ENCODE measurements around the gene RHEX. TPM values are rescaled to one million over a fixed set of nuclear protein-coding genes. Genes with fewer than 3 reads are reported as not detected.
"Not testable (repeated sequence)": the region's sequence is repeated elsewhere in the genome, so short reads cannot be mapped to it uniquely, and the experiment has no call there.

The RHEX gene
- total RNA-seq: not detected in 3 replicates
- long read RNA-seq: 0 reads

GRCh38 chr1:206052919-206053610 lies at the start of gene RHEX:
Gene RHEX (plus strand): TSS chr1:206053173. CDS start chr1:206097829, 44,656 bp downstream.
- Mint-ChIP-seq H3K4me3 (ENCODE audit: unreplicated experiment) (peak within 1 kb of the TSS; percentile 1), H3K27ac (ENCODE audit: unreplicated experiment) (peak within 1 kb of the TSS; percentile 23)
- peak; percentile 94 for DNase-seq (ENCODE audit: low spot score)
- not testable (repeated sequence) for H3K36me3 Mint-ChIP-seq (ENCODE audit: low read depth); H3K9me3 Mint-ChIP-seq (ENCODE audit: low read depth); H3K4me1 Mint-ChIP-seq (ENCODE audit: low read depth); H3K27me3 Mint-ChIP-seq (ENCODE audit: low read depth)

- no peaks in the 10 kb centered on the region for H3K36me3 Mint-ChIP-seq (ENCODE audit: low read depth)
- no peak for TF ChIP-seq CTCF (IDR thresholded peaks at IDR 0.05)
- no peaks in the 10 kb centered on the region for H3K27me3 Mint-ChIP-seq (ENCODE audit: low read depth)
- H3K9me3 Mint-ChIP-seq (ENCODE audit: low read depth): no peaks in the 10 kb centered on the region
- no peak overlapping the region for H3K4me3 Mint-ChIP-seq (ENCODE audit: unreplicated experiment)
- DNase-seq (ENCODE audit: low spot score): no peak
- peak overlapping the region; percentile 94 for H3K27ac Mint-ChIP-seq (ENCODE audit: unreplicated experiment)
- H3K4me1 Mint-ChIP-seq (ENCODE audit: low read depth): peaks cover 45% of the 10 kb centered on the region
Measured at GRCh38 chr1:206003854-206004800, 48.8 kb upstream of the RHEX start.

GRCh38 chr1:206004826-206005225 lies 48.1 kb upstream of the RHEX start:
- Mint-ChIP-seq H3K27me3 (ENCODE audit: low read depth) (no peaks in the 10 kb centered on the region), H3K4me3 (ENCODE audit: unreplicated experiment) (no peak overlapping the region), H3K36me3 (ENCODE audit: low read depth) (no peaks in the 10 kb centered on the region), H3K4me1 (ENCODE audit: low read depth) (peaks cover 45% of the 10 kb centered on the region), H3K27ac (ENCODE audit: unreplicated experiment) (peak overlapping the region; percentile 94), H3K9me3 (ENCODE audit: low read depth) (no peaks in the 10 kb centered on the region)
- DNase-seq (ENCODE audit: low spot score): no peak
- no peak for TF ChIP-seq CTCF (IDR thresholded peaks at IDR 0.05)

- Mint-ChIP-seq H3K4me1 (ENCODE audit: low read depth) (peaks cover 45% of the 10 kb centered on the region), H3K36me3 (ENCODE audit: low read depth) (no peaks in the 10 kb centered on the region), H3K4me3 (ENCODE audit: unreplicated experiment) (no peak overlapping the region), H3K27me3 (ENCODE audit: low read depth) (no peaks in the 10 kb centered on the region), H3K9me3 (ENCODE audit: low read depth) (no peaks in the 10 kb centered on the region), H3K27ac (ENCODE audit: unreplicated experiment) (peak overlapping the region; percentile 14)
- no peak for TF ChIP-seq CTCF (IDR thresholded peaks at IDR 0.05)
- no peak for DNase-seq (ENCODE audit: low spot score)
Measured at GRCh38 chr1:206005234-206005633, 47.7 kb upstream of the RHEX start.

GRCh38 chr1:206005778-206006180 lies 47.2 kb upstream of the RHEX start:
- TF ChIP-seq CTCF (IDR thresholded peaks at IDR 0.05): no peak
- Mint-ChIP-seq H3K4me1 (ENCODE audit: low read depth) (peaks cover 40% of the 10 kb centered on the region), H3K27ac (ENCODE audit: unreplicated experiment) (no peak overlapping the region), H3K27me3 (ENCODE audit: low read depth) (no peaks in the 10 kb centered on the region), H3K9me3 (ENCODE audit: low read depth) (no peaks in the 10 kb centered on the region), H3K36me3 (ENCODE audit: low read depth) (no peaks in the 10 kb centered on the region), H3K4me3 (ENCODE audit: unreplicated experiment) (no peak overlapping the region)
- DNase-seq (ENCODE audit: low spot score): no peak

Measured in chondrocyte (in vitro differentiated cells).